ENCODE measurements around the gene SPDYC.
"Not testable (repeated sequence)": the region's sequence is repeated elsewhere in the genome, so short reads cannot be mapped to it uniquely, and the experiment has no call there.

The SPDYC gene

DNA sequence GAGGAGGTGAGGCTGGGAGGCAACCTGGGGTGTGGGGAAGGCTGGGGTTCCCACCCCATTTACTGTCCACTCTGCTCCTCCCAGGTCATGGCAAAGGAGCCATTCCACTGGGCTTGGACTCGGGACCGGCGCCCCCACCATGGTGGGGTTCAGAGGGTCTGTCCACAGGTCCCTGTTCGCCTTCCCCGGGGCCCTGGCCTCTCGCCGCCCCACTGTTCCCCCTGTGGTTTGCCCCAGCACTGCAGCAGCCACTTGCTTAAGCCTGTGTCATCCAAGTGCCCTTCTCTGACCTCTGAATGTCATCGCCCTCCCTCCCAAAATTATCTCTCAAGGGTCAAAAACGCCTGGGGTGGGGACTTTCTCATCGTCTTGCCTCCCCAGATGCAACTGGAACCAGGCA is 2.6 kb downstream of the SPDYC start:
- no peak for DNase-seq

DNA sequence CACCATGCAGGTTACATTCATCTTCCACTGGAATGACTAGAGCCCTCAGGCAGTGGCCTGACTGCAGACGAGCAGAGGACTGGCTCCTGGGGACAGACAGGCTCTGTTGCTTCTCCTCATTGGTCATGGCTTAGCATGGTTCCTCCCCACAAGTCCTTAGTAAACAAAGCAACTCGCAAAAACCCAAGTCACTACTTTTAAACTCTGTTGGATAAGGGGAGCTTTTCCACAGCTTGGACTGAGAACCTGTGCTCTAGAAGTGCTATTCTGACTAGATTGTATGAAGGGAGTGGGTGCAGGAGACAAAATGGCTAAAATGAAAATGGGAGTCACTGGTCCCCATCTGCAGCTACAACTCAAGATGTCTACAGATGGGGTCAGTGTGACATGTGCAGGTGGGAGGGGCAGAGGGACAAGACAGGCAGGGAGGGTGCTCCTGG is 4.6 kb downstream of the SPDYC start:
- DNase-seq, result not testable (repeated sequence)

DNA sequence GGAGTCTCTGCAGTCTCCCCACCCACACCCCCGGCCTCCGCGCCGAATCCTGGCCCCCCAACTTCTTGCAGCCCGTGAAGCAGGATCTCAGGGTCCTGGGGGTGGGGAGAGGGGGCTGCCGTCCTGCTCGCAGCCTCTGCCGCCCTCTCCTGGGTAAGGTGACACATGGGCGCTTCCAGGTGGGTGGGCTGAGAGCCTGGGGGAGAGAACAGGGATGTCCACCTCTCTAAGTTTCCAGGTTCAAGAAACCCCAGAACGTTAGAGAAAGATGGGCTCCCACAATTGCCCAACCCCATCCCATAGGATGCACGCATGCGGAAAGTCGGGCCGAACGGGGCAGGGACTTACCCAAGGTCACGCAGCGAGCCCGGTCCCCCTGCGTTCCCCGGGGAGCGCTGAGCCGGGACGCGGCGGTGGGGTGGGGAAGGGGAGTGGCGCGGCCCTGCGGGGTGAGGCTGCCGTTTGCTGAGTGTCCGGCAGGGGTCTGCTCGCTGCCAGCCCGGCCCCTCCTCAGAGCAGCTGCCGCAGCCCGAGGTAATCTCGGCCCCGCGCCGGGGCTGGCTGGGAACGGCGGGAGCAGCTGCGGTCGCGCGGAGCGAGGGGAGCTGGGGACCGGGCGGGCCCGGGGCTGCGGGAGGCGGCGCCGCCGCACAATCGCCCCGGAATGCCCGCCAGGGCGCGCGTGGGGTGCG is 11.0 kb downstream of the SPDYC start:
- peak; percentile 19 for DNase-seq

DNA sequence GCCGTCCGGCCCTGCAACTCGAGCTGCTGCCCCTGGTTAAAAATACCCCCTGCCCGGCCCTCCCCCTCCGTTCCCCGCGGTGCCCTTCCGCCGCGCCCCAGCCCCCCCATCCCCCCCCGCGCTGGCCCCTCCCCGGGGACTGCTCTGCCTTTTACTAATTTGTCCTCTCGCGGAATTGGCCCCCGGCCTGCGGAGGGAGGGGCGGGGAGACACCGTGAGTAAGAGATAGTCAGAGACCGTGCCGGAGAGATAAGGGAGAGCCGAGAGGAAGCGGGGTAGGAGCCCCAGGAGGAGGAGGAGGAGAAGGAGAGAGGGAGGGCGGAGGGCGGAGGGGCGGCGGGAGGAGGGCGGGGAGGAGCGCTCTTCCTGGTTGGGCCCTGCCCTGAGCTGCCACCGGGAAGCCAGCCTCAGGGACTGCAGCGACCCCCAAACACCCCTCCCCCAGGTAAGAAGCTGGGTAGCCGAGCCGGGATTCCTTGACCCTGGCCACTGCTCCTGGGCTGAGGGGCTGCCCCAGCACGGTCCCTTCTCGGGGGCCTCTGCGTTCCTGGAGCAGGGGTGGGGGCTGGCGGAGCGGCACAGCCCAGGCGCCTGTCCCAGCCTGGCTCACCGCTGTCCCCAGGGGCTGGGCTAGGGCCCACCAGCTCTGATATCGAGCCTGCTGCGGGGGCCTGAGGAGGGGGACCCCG is 11.7 kb downstream of the SPDYC start, which contains the start of gene CAPN1:
Gene CAPN1, plus strand, starts transcription at position 360 of the 689 bp plus-strand sequence. CDS start 774 bp downstream, outside the sequence.
- peak; percentile 19 for DNase-seq

DNA sequence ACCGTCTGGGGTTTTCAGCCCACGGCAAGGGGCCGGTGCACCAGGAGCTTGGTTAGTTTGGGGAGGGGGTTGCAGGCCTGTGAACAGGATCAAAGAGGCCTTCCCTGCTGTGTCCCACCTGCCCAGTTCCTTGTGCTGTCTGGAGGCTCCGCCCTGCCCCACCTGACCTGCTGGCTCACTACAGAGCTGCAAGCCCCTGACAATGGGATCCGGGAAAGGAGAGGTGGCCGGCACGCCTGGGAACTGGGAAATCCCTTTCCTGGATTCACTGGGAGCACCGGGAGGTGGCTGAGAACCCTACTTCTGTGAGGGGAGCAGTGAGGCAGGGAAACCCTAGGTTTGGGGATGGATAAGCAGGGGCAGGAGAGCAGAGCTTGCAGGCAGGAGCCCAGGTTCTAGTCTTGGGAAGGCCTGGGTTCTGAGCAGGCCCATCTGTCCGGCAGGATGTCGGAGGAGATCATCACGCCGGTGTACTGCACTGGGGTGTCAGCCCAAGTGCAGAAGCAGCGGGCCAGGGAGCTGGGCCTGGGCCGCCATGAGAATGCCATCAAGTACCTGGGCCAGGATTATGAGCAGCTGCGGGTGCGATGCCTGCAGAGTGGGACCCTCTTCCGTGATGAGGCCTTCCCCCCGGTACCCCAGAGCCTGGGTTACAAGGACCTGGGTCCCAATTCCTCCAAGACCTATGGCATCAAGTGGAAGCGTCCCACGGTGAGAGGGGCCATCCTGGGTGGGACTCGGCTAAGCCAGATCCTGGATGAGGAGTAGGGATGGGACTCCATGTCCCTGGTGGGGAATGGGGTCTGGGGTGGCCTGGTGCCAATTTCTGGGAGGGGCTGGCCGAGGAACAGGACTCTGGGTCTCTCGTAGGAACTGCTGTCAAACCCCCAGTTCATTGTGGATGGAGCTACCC is 12.5 kb downstream of the SPDYC start:
- peak; percentile 7 for DNase-seq

DNA sequence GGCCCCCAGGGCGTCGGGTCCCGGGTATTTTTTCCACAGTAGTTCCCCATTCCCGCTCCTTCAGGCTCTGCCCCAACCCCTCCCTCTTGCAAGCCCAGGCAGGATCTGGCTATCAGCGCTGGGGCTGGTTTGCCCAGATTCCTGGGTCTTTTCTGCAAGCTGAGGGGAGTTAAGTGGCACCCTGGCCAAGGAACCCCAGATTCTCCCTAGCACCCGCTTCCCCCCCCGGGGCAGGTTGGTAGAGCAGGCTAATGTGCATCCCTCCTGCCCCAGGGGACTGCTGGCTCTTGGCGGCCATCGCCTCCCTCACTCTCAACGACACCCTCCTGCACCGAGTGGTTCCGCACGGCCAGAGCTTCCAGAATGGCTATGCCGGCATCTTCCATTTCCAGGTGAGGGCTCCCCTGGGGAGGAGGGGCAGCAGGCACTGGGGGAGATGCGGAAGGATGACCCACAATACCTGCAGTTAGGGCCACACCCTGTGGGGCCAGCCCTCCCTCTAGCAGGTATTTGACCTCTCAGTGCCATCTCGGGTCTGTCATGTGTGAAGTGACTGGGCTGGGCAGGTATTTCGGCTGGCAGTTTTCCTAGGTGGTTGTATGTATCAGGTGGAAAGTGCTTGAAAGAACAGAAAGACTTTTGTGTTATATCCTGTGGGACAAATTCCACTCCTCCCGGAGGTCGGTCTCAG is 13.3 kb downstream of the SPDYC start:
- DNase-seq, result no peak

DNA sequence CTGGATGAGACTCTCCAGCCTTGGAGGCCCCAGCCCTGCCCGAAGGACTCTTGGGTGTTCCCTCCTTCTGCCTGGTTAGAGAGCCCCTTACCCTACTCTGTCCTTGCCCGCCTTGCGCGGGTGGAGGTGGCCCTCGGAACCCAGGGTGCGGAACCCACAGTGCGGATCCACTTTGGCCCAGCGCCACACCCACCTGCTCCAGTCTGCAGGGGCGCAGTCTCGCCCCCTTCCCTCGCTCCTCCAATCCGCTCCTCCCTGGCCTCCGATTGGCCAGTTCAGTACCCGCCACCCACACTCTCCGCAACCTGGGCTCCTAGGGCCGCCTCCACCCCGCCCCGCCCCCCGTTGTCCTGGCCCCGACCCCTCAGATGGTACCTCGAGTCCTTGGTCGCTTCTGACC is 14.1 kb downstream of the SPDYC start:
- no peak for DNase-seq

DNA sequence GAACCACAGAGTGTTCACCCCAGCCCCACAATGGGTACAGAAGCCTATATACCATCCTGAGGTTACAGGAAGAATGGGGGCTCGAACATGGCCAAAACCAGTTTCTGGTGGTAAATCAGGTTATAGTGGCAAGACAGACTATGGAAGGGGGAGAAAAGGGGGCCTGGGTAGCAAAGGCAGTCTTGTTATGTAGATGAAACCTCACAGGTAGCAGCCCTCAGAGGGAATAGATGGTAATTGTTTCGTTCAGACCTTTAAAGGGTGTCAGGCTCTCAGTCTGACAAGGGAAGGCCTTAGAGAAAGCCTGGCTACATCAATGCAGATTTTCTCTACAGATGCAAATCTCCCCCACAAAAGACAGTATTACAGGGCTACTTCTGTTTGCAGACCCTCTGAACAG is 15.1 kb downstream of the SPDYC start:
- no peak for DNase-seq

DNA sequence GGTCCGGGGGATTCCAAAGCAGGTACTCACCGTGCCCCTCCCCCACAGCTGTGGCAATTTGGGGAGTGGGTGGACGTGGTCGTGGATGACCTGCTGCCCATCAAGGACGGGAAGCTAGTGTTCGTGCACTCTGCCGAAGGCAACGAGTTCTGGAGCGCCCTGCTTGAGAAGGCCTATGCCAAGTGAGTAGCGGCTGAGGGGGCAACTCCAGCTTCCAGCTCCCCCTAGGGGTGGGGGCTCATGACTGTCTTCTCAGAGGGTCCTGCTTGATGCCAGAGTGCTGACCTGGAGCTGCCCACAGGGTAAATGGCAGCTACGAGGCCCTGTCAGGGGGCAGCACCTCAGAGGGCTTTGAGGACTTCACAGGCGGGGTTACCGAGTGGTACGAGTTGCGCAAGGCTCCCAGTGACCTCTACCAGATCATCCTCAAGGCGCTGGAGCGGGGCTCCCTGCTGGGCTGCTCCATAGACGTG is 15.9 kb downstream of the SPDYC start:
- no peak for DNase-seq

DNA sequence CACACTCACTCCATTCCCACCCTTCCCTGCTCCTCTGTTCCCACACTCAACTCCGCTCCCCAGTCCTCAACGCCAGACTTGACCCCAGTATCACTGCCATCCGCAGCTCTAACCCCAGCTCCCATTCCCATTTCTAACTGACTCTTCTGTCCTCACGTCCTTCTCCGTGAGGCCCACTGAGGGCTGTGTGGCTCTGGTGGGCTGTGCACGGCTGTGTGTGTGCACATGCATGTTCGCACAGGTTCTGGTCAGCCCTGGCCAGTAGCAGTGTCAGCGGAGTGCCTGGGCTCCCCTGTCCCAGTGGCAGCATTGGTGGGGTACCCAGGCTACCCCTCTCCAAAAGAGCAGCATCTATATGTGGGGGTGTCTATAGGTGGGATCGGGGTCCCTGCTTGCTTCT is 16.7 kb downstream of the SPDYC start:
- DNase-seq, result no peak

DNA sequence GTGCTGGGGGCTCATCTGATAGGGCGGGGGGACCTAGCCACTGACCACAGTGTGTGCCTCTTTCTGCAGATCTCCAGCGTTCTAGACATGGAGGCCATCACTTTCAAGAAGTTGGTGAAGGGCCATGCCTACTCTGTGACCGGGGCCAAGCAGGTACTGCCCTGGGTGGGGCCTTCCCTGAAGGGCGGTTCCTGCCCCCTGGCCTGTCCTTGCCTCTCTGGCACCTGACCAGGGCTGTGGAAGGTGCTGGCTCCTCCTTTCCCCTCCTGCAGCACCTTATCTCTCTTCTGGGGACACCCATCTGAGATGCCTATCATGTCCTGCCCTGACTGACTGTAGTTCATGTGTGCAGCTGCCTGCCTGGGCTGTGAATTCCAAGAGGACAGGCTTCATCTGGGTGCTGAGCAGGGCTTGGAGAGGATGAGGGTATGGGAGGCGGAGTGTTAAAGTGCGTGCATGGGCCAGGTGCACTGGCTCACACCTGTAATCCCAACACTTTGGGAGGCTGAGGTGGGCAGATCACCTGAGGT is 17.2 kb downstream of the SPDYC start:
- no peak for DNase-seq

DNA sequence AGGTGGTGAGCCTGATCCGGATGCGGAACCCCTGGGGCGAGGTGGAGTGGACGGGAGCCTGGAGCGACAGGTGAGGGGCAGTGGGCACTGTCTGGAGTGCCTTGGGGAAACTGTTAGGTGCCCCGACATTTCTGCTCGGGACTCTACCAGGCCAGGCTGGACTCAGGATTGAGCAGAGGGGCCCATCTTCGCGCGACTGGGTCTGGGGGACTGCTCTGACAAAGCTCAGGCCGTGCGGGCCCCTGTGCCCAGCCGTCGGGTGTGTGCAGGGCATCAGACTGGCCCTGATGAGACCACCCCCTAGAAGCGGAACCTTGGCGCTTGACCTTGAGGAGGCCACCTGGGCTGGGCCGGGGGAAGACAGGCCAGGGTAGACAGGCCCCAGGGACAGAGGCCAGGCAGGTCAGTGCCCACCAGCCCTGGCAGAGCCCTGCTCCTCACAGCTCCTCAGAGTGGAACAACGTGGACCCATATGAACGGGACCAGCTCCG is 18.0 kb downstream of the SPDYC start:
- DNase-seq, result no peak

DNA sequence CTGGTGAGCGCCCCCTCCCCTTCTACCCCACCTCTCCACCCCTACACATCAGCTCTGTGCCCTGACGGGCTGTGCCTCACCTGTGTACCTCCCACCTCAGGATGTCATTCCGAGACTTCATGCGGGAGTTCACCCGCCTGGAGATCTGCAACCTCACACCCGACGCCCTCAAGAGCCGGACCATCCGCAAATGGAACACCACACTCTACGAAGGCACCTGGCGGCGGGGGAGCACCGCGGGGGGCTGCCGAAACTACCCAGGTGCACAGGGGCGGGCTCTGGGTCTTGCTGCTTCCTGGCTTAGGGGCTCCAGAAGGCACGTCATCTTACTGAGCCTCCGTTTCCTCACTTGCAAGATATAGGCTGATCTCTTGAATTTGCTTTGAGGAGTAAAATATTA is 18.5 kb downstream of the SPDYC start:
- no peak for DNase-seq

DNA sequence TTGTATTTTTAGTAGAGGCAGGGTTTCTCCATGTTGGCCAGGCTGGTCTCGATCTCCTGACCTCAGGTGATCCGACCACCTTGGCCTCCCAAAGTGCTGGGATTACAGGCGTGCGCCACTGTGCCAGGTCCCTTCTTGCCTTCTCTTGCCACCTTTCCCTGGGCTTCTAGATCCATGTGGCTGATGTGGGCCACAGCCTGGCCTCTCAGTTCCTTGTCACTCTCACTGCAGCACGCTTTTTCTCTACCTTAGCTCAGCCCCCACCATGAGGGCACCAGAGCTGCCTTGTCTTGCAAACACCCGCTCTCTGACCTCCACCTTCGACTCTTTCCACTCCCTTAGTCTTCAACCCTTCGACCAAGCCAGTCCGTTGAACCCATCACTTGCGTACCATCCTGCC is 19.2 kb downstream of the SPDYC start:
- no peak for DNase-seq

DNA sequence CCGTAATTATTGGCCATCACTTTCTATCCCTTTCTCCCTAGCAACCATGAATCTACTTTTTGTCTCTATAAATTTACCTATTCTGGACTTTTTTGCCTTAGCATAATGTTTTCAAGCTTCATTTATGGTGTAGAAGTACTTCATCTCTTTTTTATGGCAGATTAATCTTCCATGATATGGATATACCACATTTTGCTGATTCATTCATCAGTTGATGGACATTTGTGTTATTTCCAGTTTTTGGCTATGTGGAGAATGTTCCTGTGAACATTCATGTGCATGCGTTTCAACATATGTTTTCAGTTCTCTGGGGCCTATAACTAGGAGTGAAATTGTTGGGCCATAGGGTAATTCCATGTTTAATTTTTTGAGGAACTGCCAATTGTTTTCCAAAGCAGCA is 24.5 kb downstream of the SPDYC start:
- no peak for DNase-seq

DNA sequence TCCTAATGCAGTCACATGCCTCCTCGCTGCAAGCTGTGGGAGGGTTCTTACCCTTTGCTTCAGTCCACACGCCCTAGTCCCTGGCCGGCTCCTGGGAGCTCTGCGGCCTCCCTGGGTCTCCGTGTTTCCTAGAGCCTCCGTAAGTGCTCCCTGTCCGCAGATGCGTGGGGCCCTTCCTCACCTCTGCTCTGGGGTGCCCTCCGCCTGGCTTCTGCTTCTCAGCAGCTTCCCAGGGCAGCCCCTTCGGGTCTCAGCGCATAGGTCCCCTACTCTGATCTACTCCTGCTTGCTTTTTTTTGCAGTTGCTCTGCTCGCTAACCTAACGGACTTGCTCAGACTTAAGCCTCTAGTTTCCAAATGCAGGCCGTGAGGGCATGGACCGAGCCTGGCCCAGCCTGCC is 34.1 kb downstream of the SPDYC start:
- DNase-seq, result no peak

DNA sequence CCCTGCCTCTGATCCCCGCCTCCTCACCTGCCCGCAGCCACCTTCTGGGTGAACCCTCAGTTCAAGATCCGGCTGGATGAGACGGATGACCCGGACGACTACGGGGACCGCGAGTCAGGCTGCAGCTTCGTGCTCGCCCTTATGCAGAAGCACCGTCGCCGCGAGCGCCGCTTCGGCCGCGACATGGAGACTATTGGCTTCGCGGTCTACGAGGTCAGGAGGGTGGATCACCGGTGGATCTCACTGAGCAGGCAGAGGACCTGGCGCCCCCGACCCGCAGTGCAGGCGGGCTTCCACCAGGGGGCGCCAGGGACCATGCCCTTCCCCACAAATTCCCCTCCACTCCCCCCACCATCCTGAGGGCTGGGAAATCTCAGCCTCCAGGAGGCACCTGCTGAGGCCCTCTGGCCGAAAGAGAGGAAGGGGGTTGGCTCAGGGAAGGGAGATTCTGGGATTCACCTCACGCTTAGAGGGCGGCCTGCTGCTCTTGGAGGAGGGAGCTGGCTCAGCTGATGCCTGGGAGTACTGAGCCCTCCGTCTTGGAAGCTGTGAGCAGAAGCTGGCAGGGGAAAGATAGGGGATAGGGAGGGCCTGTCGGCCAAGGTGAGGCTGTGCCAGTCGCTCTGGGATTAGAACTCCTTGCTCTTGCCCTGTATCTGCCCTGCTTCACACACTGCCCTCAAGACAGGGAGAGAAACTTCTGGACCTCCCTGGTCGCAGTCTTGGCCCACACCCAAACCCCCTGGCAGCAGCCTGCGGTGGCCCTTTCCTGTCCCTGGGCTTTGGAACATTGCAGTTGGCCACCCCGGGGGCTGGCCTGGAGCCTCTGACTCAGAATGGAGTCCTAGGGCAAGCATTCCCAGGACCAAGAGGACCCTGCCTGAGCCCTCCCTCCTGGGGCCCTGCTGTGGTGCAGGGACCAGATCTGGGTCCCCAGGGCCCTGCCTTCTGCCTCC is 34.9 kb downstream of the SPDYC start:
- DNase-seq, result peak; percentile 79

DNA sequence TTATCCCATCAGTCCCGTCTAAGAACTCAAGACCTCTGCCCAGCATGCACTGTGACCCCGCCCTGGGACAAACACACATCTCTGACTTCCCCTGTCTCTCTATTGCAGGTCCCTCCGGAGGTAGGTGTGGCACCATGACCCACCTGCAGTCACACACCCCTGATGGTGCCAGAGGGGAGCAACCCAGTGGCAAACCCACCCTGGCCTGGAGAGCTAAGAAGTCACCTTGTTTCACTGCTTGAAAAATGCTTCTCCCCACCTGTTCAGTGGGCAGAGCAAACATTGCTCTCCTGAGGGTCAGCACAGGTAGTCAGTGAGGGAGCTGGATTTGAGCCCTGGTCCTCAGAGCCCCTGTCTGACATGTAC is 35.6 kb downstream of the SPDYC start:
- DNase-seq, result no peak

DNA sequence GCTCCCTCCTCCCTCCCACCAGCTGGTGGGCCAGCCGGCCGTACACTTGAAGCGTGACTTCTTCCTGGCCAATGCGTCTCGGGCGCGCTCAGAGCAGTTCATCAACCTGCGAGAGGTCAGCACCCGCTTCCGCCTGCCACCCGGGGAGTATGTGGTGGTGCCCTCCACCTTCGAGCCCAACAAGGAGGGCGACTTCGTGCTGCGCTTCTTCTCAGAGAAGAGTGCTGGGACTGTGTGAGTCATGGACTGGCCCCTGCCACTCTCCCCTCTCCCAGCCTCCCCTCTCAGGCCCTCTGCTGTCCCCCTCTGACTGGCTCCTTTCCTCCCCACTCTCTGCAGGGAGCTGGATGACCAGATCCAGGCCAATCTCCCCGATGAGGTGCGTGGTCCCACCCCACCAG is 36.4 kb downstream of the SPDYC start:
- no peak for DNase-seq

DNA sequence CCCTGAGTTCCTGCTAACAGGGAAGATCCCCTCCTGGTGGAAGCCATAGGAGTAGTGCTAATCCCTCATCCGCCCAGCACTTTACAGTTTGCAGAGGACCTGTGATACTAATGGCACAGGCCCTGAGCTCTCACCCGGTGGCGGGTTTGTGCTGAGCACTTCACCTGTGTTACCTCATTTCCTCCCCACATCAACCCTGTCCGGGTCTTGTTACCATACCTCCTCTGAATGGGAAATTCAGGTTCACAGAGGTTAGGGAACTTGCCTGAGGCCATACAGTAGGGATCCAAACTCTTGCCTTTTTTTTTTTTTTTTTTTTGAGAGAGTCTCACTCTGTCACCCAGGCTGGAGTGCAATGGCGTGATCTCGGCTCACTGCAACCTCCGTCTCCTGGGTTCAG is 36.9 kb downstream of the SPDYC start:
- DNase-seq, result no peak
